CD14-positive monocyte (primary cell): ENCODE data around the gene OR11H6. TPM values are rescaled to one million over a fixed set of nuclear protein-coding genes. Genes with fewer than 3 reads are reported as not detected.
"Not testable (repeated sequence)": the region's sequence is repeated elsewhere in the genome, so short reads cannot be mapped to it uniquely, and the experiment has no call there.

Experiments
- DNase-seq, 3 donors: peaks; one replicate each; pipeline ENCODE4 v3.0.0-alpha.2; 2011 to 2022
- H2AFZ ChIP-seq: 2 replicates; pipeline ENCODE4 v1.6.0; 2012; ENCODE audit warnings: mild to moderate bottlenecking, low read depth, low read length, inconsistent platforms; ENCODE audit not compliant: insufficient read depth, poor library complexity, severe bottlenecking
- H3K27ac ChIP-seq, 2 donors: 1 replicate in 1 of 2; 2 replicates in 1 of 2; pipeline ENCODE4 v1.5.1; 2012 to 2013; ENCODE audit warnings: low read length in 2 of 2, control low read depth in 1 of 2, inconsistent platforms in 1 of 2, low read depth in 1 of 2, mild to moderate bottlenecking in 1 of 2
- H3K27me3 ChIP-seq, 2 donors: one replicate each; pipeline versions ENCODE4 v1.6.0 to v1.6.1; 2011 to 2013; ENCODE audit warnings: low read length in 2 of 2; ENCODE audit not compliant: control insufficient read depth in 2 of 2, insufficient read depth in 2 of 2
- H3K36me3 ChIP-seq, 2 donors: replicated peaks in 1 of 2; 1 replicate in 1 of 2; 2 replicates in 1 of 2; pipeline versions ENCODE4 v1.5.1 to v1.6.1; 2012 to 2013; ENCODE audit warnings: low read length in 2 of 2, control low read depth in 1 of 2, inconsistent platforms in 1 of 2, mild to moderate bottlenecking in 1 of 2; ENCODE audit not compliant: insufficient read depth in 2 of 2, control insufficient read depth in 1 of 2
- H3K4me1 ChIP-seq, 2 donors: 1 replicate in 1 of 2; 2 replicates in 1 of 2; pipeline versions ENCODE4 v1.5.1 to v1.6.1; 2012 to 2013; ENCODE audit warnings: low read length in 2 of 2, control low read depth in 1 of 2, inconsistent platforms in 1 of 2, mild to moderate bottlenecking in 1 of 2, moderate library complexity in 1 of 2; ENCODE audit not compliant: insufficient read depth in 2 of 2, control insufficient read depth in 1 of 2
- H3K4me2 ChIP-seq: replicated peaks from 2 replicates; pipeline ENCODE3; 2012; ENCODE audit warnings: low read length, moderate library complexity, mild to moderate bottlenecking; ENCODE audit not compliant: poor library complexity, severe bottlenecking; ENCODE audit errors: extremely low read depth
- H3K4me3 ChIP-seq, 3 experiments: fragments of 200-600 bp in 1 of 3; sonication (generic) in 1 of 3; replicated peaks in 1 of 3; 1 replicate in 2 of 3; 2 replicates in 1 of 3; pipeline ENCODE4 v1.5.1; 2011 to 2013; ENCODE audit warnings: low read length in 3 of 3, mild to moderate bottlenecking in 3 of 3, control low read depth in 2 of 3, low read depth in 2 of 3, inconsistent platforms in 1 of 3, moderate library complexity in 1 of 3
- H3K79me2 ChIP-seq: 2 replicates; pipeline ENCODE4 v1.6.0; 2012; ENCODE audit warnings: mild to moderate bottlenecking, control low read depth, inconsistent platforms, low read length, moderate library complexity; ENCODE audit not compliant: insufficient read depth
- H3K9ac ChIP-seq: 2 replicates; pipeline ENCODE4 v1.6.0; 2017; ENCODE audit warnings: low read length, mild to moderate bottlenecking; ENCODE audit not compliant: insufficient read depth, poor library complexity, severe bottlenecking
- H3K9me3 ChIP-seq, 2 donors: replicated peaks in 1 of 2; 1 replicate in 1 of 2; 2 replicates in 1 of 2; pipeline versions ENCODE4 v1.5.1 to v1.6.1; 2012 to 2013; ENCODE audit warnings: low read length in 2 of 2, control low read depth in 1 of 2; ENCODE audit not compliant: control insufficient read depth in 1 of 2, insufficient read depth in 1 of 2
- H4K20me1 ChIP-seq: 2 replicates; pipeline ENCODE4 v1.6.0; 2012; ENCODE audit warnings: mild to moderate bottlenecking, low read length, control low read depth, moderate library complexity; ENCODE audit not compliant: insufficient read depth
- H3K27ac Mint-ChIP-seq, 7 donors: one replicate each; pipeline ENCODE4 v1.8.0; 2020; ENCODE audit warnings: mild to moderate bottlenecking in 7 of 7, mixed read lengths in 7 of 7, moderate library complexity in 6 of 7, inconsistent platforms in 2 of 7
- H3K27me3 Mint-ChIP-seq, 3 donors: one replicate each; pipeline ENCODE4 v1.8.0; 2021 to 2022; ENCODE audit warnings: low read depth in 3 of 3, mild to moderate bottlenecking in 3 of 3, mixed read lengths in 3 of 3, moderate library complexity in 3 of 3, inconsistent platforms in 1 of 3
- H3K36me3 Mint-ChIP-seq, 2 donors: one replicate each; pipeline ENCODE4 v1.8.0; 2020; ENCODE audit warnings: mixed read lengths in 2 of 2, inconsistent platforms in 1 of 2, mild to moderate bottlenecking in 1 of 2
- H3K4me1 Mint-ChIP-seq: one replicate; pipeline ENCODE4 v1.8.0; 2020; ENCODE audit warnings: mild to moderate bottlenecking, mixed read lengths
- H3K4me3 Mint-ChIP-seq, 2 donors: one replicate each; pipeline ENCODE4 v1.8.0; 2020; ENCODE audit warnings: mild to moderate bottlenecking in 2 of 2, mixed read lengths in 2 of 2, moderate library complexity in 1 of 2
- H3K9me3 Mint-ChIP-seq, 7 donors: one replicate each; pipeline ENCODE4 v1.8.0; 2020 to 2022; ENCODE audit warnings: mixed read lengths in 7 of 7, mild to moderate bottlenecking in 6 of 7, moderate library complexity in 6 of 7, inconsistent platforms in 2 of 7
- CTCF ChIP-seq: fragments of 200-600 bp; IDR thresholded peaks from one replicate; pipeline ENCODE4 v1.8.0; 2022; ENCODE audit warnings: antibody characterized with exemption, mild to moderate bottlenecking
- WGBS: methylation state at CpG from one replicate; pipeline ENCODE4 v1.1.5; 2013; ENCODE audit warnings: missing lambda C conversion rate; ENCODE audit not compliant: insufficient coverage; 5-methylcytosine and 5-hydroxymethylcytosine counted together
- intact Hi-C, 2 donors: fragments of 100-400 bp; cut with micrococcal nuclease; formaldehyde crosslinking; loops; one replicate each; pipeline versions ENCODE4 v1.15.0 to v1.15.1; 2023
- polyA plus RNA-seq, 3 donors: library from polyadenylated mRNA; depleted of rRNA in 1 of 3; unstranded in 2 of 3; stranded (reverse) in 1 of 3; fragments of 300-500 nt in 2 of 3; fragments of >200 nt in 1 of 3; fragmentation: Illumina TruSeq in 2 of 3; gene quantifications; 1 replicate in 2 of 3; 2 replicates in 1 of 3; pipeline ENCODE4 v1.2.3, GENCODE V29; 2012 to 2021

The OR11H6 gene
- polyA plus RNA-seq, 3 donors: not detected

GRCh38 chr14:20228681-20229080, 5.2 kb downstream of the OR11H6 start, which contains the start of gene OR11H7:
Gene OR11H7, plus strand, starts transcription at chr14:20228981.
- no peaks in the 10 kb centered on the region for H4K20me1 ChIP-seq
- H3K79me2 ChIP-seq: no peaks in the 10 kb centered on the region
- intact Hi-C loops: no loop called here
- Mint-ChIP-seq H3K4me3 (no peak within 1 kb of the TSS), H3K4me1 (no peaks in the 10 kb centered on the region), H3K27ac (no peak within 1 kb of the TSS), H3K36me3 (no peaks in the 10 kb centered on the region), H3K27me3 (peaks cover 1 to 2% (median 1%) of the 10 kb centered on the region in 3 donors), H3K9me3 (peaks cover 0 to 12% (median 1%) of the 10 kb centered on the region in 7 donors)
- H3K4me1 ChIP-seq: no peaks in the 10 kb centered on the region
- H3K4me3 ChIP-seq: no peak within 1 kb of the TSS
- TF ChIP-seq CTCF: no peak
- no peak within 1 kb of the TSS for H2AFZ ChIP-seq
- H3K27ac ChIP-seq: no peak within 1 kb of the TSS
- DNase-seq: no peak
- H3K4me2 ChIP-seq: no peak within 1 kb of the TSS
- WGBS: no CpG with 5 or more reads among the region's 1 CpG
- H3K9ac ChIP-seq: no peak within 1 kb of the TSS
- H3K27me3 ChIP-seq: no peaks in the 10 kb centered on the region
- no peaks in the 10 kb centered on the region for H3K9me3 ChIP-seq
- no peaks in the 10 kb centered on the region for H3K36me3 ChIP-seq

GRCh38 chr14:20235415-20235814, 11.9 kb downstream of the OR11H6 start:
- H3K27ac ChIP-seq, DNase-seq, H2AFZ ChIP-seq, H3K4me3 Mint-ChIP-seq, H3K79me2 ChIP-seq, H3K9ac ChIP-seq, H3K4me1 ChIP-seq, H3K36me3 Mint-ChIP-seq, H3K27ac Mint-ChIP-seq, H4K20me1 ChIP-seq, intact Hi-C loops, H3K4me3 ChIP-seq, H3K9me3 ChIP-seq, H3K27me3 Mint-ChIP-seq, H3K4me1 Mint-ChIP-seq, H3K27me3 ChIP-seq, H3K4me2 ChIP-seq, H3K36me3 ChIP-seq: not testable (repeated sequence)
- WGBS: 89% methylated on average over 3 of the region's 4 CpGs
- H3K9me3 Mint-ChIP-seq: peaks cover 0 to 11% (median 2%) of the 10 kb centered on the region in 7 donors
